Occipital lobe (tissue), 2 donors: ENCODE data around the gene PAX8. TPM values are rescaled to one million over a fixed set of nuclear protein-coding genes. Genes with fewer than 3 reads are reported as not detected.
"Not testable (repeated sequence)": the region's sequence is repeated elsewhere in the genome, so short reads cannot be mapped to it uniquely, and the experiment has no call there.

Experiments
- DNase-seq: peaks from one replicate; lab custom pipeline; 2025; lab: John Stamatoyannopoulos, UW
- total RNA-seq: library from RNA; depleted of rRNA; stranded (reverse); fragments of >200 nt; gene quantifications from one replicate; pipeline ENCODE4 v1.2.3, GENCODE V29; 2014

The PAX8 gene
- total RNA-seq, 1 donor from 2014 or later: not detected

DNA sequence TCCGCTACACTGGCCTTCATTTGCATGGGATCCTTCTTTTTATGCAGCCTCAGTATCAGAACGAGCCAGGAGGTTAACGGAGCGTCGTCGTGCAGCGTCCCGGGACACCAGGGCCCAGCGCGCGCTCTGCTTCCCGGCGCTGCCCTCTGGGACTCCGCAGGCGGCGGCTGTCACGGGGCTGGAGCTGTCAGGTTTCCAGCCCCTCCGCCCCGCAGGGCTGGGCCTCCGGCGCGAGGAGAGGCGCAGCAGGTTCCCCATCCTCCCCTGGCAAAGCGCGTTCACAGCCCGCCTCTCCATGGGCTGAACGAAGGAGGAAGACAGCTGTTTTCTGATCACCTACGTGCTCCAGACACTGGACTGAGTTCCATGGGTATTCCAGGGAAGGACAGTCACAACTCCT, 12.5 kb upstream of the PAX8 start:
- no peak for DNase-seq

DNA sequence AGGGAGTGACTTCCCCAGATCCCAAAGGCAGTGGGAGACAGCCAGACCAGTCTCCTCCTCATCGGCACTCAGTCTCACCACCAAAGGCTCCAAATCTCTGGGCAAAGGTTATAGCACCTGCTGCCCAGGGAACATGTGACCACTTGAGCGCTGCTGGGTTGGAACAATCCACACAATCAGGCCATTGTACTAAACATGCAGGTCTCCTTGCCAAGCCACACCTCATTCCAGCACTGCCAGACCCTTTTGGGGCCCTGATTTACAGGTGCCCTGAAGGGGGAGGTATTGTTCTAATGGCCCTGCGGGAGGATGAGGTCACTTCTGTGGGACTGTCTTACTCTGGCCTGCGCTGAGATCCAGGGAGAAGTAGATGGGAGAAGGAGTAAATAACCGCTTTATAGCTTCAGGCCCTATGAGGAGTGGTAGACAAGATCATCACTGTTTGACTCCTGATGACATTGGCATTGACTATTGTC, 10.0 kb upstream of the PAX8 start:
- DNase-seq: not testable (repeated sequence)

GRCh38 chr2:113288117-113288673, 9.5 kb upstream of the PAX8 start:
- not testable (repeated sequence) for DNase-seq

DNA sequence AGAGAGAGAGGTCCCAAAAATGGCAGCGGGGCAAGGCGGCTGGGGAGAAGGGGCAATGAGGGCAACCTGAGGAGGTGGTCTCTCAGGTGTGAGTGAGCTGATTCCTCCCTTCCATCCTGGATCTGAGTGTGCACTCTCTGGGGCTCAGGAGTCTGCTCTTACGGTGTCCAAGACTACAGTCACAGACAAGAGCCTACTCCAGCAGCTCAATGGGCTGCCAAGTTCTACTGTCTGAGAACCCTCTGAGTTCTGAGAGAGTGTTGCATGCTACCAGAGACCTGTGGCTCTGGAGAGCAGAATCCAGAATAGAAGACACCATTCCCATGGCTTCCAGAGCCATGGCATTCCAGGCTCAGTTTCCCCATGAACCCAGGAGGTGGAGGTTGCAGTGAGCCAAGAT, 7.1 kb upstream of the PAX8 start:
- no peak for DNase-seq

DNA sequence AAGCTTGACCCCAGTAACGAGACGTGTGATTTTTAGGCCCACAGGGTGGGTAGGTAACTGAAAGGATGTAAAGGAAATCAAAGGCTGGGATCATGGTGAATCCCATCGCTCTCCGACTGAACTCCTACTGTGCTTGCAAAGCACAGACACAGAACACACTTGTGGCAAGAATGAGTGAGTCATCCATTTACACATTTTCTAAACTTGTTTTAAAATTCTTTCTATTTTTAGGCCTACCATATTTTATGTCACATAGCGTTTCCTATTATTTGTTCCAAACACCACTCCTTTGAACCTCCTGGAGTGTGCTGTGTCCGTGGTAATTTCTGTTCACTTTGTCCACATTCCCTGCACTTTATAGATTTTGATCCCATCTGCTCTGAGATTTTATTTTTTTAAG, 6.3 kb upstream of the PAX8 start:
- DNase-seq: not testable (repeated sequence)

GRCh38 chr2:113284476-113284875, 5.8 kb upstream of the PAX8 start:
- DNase-seq: no peak

DNA sequence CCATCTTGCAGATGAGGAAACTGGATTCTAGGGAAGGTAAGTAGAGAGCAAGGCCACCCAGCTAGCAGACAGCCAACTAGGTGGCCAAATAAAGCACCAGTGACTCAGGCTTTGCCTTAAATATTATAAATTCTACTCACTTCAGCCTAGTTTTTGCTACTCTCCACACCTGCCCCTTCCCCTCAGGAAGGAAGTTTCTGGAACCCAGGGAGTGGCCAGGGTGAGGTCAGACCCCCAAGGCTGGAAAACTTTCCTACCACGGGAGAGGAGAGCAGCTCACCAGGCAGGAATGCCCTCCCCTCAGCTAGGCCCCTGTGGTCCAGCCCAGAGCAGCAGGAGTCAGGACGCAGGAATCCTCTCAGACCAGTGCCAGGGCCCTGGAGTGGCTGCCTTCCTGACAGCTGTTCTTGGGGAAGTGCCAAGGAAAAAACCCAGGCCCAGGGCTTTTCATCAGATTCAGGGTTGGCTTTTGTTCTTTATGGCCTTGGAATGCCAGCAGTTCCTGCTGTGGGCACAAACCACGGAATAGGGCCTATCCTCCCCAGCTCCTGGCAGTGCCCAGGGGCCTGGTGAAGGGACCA, 5.1 kb upstream of the PAX8 start:
- peak; percentile 9 for DNase-seq

- peak; percentile 2 for DNase-seq
These were observed 4.2 kb upstream of the PAX8 start for GRCh38 chr2:113282747-113283533.

DNA sequence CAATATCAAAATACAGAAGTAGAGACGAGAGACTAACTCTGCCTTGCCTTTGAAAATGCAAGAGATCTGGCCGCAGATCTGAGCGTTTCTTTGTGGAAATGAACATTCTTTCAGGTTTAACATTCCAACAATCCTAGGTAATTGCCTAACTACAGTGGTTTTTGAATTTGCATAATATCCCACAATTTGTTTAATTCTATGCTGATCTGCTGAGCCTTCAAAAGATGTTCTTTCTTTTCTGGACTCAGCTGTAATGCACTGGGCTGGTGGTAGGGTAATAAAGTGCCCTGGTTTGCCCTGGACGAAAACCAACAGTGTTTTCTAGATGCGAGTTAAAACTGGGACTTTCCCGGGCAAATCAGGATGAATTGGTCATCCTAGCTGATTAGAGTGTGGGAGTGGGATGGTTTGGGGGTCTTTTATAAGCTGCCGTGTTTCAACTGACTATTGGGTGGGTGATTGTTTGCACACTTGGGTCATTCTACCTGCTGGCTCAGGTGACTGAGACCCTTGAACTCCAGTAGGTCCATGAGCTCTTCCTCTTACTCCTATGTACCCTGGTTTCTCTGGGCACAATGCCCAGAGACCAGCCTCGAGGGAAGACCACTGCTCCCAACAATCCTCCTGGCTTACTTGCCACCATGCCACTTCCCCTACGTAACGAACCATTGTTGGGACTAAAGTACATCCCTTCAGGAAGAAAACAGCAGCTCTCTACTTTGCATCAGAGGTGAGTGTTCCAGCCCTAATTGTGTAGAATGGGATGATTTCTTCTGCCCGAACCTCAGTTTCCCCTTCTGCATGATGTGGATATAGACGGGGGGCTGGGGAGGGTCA, 3.4 kb upstream of the PAX8 start:
- no peak for DNase-seq

DNA sequence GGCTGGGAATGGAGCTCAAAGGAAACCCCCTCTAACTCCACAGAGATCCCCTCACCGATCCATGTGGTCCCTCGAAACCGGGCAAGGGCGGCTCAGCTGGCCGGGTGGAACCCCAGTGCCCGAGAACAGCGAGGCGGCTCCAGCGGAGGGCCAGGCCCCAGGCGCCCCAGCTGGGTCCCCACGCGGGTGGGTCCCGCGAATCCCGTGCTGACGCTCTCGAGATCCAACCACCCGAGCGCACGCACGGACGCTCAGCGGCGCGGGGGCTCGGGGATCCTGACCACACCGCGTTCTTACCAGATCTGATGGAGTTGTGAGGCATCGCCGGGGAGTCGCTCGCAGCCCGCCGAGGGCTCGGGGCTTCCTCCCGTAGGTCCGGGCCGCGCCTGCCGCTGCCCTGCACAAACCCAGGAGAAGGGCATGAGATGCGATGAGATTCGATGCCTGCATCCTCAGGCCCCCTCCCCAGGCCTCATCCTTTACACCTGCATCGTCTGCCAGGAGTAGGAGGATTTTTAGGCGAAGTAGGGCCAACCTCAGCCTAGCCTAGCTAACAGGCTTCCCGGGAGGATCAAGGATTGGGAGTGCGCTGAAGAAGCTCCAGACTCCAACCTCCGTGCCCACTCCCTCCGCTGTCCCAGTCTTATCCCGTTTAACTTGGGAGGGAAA, 514 bp downstream of the PAX8 start:
- no peak for DNase-seq

- no peak for DNase-seq
These were observed 1.1 kb downstream of the PAX8 start for GRCh38 chr2:113277474-113278072.

DNA sequence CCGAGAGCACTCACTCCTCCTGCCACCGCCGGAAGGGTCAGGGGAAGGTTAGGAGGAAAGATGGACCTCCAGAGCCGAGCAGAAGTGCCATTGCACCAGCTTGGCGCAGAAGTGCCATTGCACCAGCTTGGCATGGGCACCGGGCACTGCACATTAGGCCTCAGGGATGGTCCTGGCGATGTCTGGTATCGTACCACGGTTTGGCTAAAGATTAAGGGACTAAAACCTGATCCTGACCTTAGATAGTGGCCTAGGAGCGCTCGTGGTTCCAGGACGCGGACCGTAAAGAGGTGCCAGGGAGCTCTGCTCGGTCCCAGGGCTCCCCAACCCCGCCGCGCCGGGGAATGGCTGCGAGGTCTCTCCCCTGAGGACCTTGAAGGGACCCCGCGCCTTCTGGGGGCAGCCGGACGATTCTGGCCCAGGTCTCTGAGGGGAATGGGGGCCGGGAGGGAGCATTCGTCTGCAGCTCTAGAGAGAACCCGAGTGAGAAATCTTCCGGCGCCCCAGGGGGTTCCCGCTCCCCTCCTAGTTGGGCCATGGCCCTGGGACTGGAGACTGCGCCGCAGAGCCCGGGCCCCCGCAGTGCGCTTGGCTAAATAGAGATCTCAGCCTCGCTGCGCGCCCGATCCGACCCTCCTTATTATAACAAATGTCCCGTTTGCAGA, 1.8 kb downstream of the PAX8 start:
- DNase-seq: no peak

DNA sequence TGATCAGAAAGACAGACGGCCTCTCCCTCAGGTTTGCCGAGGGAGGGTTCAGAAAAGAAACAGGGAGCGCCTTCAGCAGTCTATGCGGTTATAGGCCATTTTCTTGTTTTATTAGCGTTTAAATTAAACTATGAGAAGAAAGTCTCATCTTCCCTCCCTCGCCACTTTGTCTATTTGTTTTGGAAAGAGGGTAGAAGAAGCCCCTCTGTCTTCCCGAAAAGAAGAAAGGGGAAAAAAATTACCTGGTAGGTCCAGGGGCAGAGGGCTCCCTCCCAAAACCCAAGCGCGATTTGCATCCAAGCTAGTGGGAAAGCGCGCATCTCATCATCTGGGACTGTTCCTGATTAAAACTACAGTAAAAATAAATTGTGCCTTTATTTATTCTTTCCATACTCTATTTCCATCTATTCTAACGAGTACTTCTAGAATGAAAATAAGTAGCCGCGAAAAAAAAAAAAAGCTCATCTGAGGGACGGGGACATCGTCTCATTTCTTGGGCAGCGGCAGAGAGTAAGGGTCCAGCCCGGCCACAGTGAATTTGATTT, 2.4 kb downstream of the PAX8 start:
- no peak for DNase-seq

GRCh38 chr2:113275556-113276215, 3.0 kb downstream of the PAX8 start:
- DNase-seq: no peak

DNA sequence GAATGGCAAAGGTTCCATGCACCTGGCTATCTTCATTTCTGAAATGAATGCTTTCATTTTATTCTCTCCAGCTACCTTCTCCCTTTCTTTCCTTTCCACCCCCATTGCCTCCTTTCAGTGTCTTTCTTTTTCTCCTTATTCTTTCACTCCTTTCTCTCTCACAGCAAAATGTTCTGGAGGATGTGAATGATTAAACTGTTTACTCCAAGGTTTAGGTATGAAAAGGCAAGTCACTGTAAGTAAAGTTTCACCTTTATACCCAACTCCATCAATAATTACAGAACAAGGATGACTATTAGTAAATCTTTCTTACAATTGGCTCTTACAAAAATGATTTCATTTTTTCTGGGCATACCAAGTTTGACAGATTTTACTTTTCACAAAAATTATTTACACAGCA, 4.3 kb downstream of the PAX8 start:
- DNase-seq: no peak

DNA sequence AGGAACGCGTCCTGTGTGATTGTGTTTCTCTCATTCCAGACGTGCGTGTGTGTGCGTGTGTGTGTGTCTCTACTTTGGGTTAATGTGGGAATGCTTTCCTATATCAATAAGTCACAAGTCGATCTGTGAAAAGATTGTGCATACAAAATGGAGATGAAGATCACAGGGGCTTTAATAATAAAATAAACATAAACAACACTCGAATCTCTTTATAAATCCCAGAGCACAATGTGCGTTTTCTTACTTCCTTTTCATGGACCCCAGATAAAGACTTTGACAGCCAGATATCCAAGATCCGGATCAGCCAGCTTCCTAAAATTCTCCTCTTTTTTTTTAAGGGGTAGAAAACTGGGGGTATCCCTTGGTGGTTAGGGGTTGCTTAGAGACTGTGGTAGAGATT, 4.7 kb downstream of the PAX8 start:
- DNase-seq: no peak

- DNase-seq: no peak
These were observed 5.6 kb downstream of the PAX8 start for GRCh38 chr2:113273027-113273551.

- DNase-seq: no peak
These were observed 6.2 kb downstream of the PAX8 start for GRCh38 chr2:113272477-113272876.

DNA sequence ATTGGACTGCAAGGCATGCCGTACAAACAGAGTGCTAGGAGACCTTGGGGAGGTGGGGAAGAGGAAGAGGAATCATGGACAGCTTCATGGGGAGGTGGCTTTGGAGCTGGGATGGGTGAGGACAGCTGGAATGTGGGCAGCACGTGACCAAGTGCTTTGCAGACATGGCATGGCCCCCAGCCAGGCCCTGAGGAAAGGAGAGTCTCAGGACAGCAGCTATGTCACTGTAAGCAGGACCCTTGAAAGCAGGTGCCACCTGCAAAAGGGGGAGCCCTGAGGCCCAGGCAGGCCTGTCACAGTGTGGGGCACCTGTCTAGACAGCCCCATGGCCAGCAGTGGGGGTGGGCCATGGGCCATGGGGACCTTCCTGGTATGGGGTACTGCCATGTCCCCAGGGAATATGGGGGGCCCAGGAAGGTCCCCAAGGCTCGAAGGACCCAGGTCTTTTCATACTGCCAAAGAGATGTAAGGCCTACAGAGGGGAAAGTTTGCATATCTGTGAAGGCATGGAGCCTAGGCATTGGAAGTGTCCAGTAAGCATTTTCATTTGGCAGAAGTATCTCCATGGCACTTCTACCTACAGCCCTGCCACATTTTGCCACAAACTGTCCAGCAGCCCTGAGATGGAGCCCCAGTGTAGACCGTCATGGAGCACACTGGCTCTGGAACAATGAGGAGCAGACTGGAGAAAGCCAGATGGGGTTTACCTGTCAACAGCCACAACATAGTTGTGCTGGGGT, 9.9 kb downstream of the PAX8 start:
- no peak for DNase-seq
